Fibroblast of villous mesenchyme (primary cell): ENCODE measurements around the gene C6orf120. TPM values are rescaled to one million over a fixed set of nuclear protein-coding genes. Genes with fewer than 3 reads are reported as not detected.

Source experiments
- DNase-seq: peaks from one replicate; pipeline ENCODE4 v3.0.0-alpha.2; 2010; ENCODE audit warnings: low read depth
- H3K4me3 ChIP-seq: 2 replicates; pipeline ENCODE4 v1.5.1; 2011; ENCODE audit warnings: low read depth, mild to moderate bottlenecking, low read length
- CTCF ChIP-seq: IDR thresholded peaks from 2 replicates; pipeline ENCODE4 v1.5.1; 2012; ENCODE audit warnings: low read depth, mild to moderate bottlenecking, low read length; ENCODE audit not compliant: insufficient read depth
- total RNA-seq: library from RNA; depleted of rRNA; stranded (reverse); fragments of >200 nt; gene quantifications from 2 replicates; pipeline ENCODE4 v1.2.3, GENCODE V29; 2012

C6orf120 gene
- total RNA-seq = 47.0 and 57.9 TPM in 2 replicates

DNA sequence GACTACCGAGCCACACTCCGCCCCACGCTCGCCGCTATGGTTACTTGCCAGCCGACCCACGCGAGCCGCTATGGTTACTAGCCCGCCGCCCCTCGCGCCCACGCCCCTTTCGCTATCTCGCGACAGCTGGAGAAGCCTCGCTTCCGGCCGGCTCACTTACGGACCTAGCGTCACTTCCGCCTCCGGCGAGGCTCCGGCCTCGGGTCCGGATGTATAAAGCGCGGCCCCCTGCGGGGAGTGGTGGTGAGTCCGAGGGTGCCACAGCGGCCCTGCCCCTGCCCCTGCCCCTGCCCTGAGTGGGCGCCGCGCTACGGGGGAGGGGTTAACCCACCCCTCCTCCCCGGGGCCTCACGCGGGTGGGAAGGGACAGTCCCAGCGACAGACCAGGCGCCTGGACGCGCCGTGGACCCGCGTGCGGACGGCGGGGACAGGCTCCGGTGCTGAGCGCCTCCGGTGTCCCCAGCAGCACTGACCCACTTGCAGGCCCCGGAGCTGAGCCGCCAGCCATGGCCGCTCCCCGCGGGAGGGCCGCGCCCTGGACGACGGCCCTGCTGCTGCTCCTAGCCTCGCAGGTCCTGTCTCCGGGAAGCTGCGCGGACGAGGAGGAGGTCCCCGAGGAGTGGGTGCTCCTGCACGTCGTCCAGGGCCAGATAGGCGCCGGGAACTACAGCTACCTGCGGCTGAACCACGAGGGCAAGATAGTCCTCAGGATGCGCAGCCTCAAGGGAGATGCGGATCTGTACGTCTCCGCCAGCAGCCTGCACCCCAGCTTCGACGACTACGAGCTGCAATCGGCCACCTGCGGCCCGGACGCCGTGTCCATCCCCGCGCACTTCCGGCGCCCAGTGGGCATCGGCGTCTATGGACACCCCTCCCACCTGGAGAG lies at the start of gene C6orf120, which contains the start of gene WDR27:
C6orf120 (plus strand) TSS at position 173 of the 886 bp plus-strand sequence; CDS start at position 507, 334 bp downstream.
WDR27 (minus strand) TSS at position 76 of the 886 bp plus-strand sequence. CDS start 13,024 bp downstream, outside the sequence.
- DNase-seq = peak; percentile 97
- no peak for TF ChIP-seq CTCF
- H3K4me3 ChIP-seq = peak within 1 kb of the TSS; percentile 93

DNA sequence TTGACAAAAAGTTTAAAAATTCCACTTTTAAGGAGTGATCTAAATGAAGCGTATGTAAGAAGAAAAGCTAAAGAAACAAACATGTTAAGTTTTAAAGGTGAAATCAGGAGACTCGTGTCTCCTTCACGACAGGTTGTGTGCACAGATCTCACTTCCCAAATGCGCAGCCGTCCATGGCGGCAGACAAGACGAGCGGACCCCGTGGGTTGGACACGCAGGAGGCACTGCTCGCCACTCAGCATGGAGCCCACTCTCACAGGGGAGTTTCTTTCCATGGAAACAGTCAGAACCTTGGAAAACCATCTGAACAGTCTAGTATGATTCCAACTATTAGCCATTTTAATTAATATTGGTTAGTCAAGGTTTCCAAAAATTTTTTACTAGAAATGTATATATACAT lies 49.0 kb upstream of the C6orf120 start:
- H3K4me3 ChIP-seq = no peak overlapping the region
- no peak for DNase-seq
- TF ChIP-seq CTCF = no peak

- peak; percentile 5 for DNase-seq
- no peak overlapping the region for H3K4me3 ChIP-seq
These were observed 48.2 kb upstream of the C6orf120 start for GRCh38 chr6:169653691-169654090.

GRCh38 chr6:169654598-169655391 lies 47.1 kb upstream of the C6orf120 start:
- peak; percentile 79 for DNase-seq
- H3K4me3 ChIP-seq = peak overlapping the region; percentile 59

More at GRCh38 chr6:169653691-169654090, 48.2 kb upstream of the C6orf120 start:
- TF ChIP-seq CTCF = no peak

GRCh38 chr6:169656546-169657283 lies 45.2 kb upstream of the C6orf120 start:
- DNase-seq = no peak
- TF ChIP-seq CTCF = no peak
- H3K4me3 ChIP-seq = no peak overlapping the region

More at GRCh38 chr6:169654598-169655391, 47.1 kb upstream of the C6orf120 start:
- TF ChIP-seq CTCF = peak; percentile 38

DNA sequence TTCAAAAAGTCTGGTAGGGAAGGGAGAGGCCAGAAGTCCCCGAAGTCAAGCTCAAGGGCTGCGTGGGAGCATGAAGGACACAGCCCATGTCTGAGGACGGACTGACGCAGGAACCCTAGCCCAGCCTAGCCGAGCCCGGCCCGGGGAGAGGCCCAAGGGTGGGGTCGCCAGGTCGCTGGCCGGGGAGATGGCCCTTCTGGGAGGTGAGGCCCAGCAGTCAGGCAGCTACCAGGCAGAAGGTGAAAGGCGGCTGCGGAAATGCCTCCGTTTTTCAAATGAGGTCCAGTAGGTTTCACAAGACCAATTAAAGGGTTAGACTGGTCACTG lies 44.7 kb upstream of the C6orf120 start:
- DNase-seq = no peak
- TF ChIP-seq CTCF = no peak
- no peak overlapping the region for H3K4me3 ChIP-seq
